HEK293 (cell line): ENCODE data around the gene PPP1R14C.

ENCODE experiments used
- FEZF1 ChIP-seq: fragments of 450-650 bp; formaldehyde crosslinking; IDR thresholded peaks from 2 replicates; pipeline ENCODE4 v1.5.1; 2016; ENCODE audit warnings: missing biosample characterization, missing genetic modification characterization
- KLF16 ChIP-seq: fragments of 450-650 bp; formaldehyde crosslinking; IDR thresholded peaks from 2 replicates; pipeline ENCODE4 v1.5.1; 2017; ENCODE audit warnings: missing biosample characterization, missing genetic modification characterization
- KLF7 ChIP-seq: fragments of 450-650 bp; formaldehyde crosslinking; IDR thresholded peaks from 2 replicates; pipeline ENCODE4 v1.5.1; 2016; ENCODE audit warnings: missing biosample characterization, missing genetic modification characterization, borderline replicate concordance
- MYNN ChIP-seq: fragments of 450-650 bp; formaldehyde crosslinking; IDR thresholded peaks from 2 replicates; pipeline ENCODE4 v1.5.1; 2016; ENCODE audit warnings: missing biosample characterization, missing genetic modification characterization, borderline replicate concordance
- OSR2 ChIP-seq: fragments of 450-650 bp; formaldehyde crosslinking; IDR thresholded peaks from 2 replicates; pipeline ENCODE4 v1.5.1; 2016; ENCODE audit warnings: missing biosample characterization, missing genetic modification characterization
- PATZ1 ChIP-seq: fragments of 450-650 bp; formaldehyde crosslinking; IDR thresholded peaks from 2 replicates; pipeline ENCODE4 v1.5.1; 2016; ENCODE audit warnings: missing biosample characterization, missing genetic modification characterization
- SP7 ChIP-seq: fragments of 450-650 bp; formaldehyde crosslinking; IDR thresholded peaks from 2 replicates; pipeline ENCODE4 v1.5.1; 2016; ENCODE audit warnings: missing biosample characterization, missing genetic modification characterization
- TRIM28 ChIP-seq: IDR thresholded peaks from 2 replicates; pipeline ENCODE4 v1.6.1; 2011; ENCODE audit warnings: low read length, control low read depth, borderline replicate concordance
- YY1 ChIP-seq: fragments of 450-650 bp; formaldehyde crosslinking; IDR thresholded peaks from 2 replicates; pipeline ENCODE4 v1.5.1; 2018; ENCODE audit warnings: missing biosample characterization, missing genetic modification characterization
- ZBTB17 ChIP-seq: fragments of 450-650 bp; formaldehyde crosslinking; IDR thresholded peaks from 2 replicates; pipeline ENCODE4 v1.5.1; 2016; ENCODE audit warnings: missing biosample characterization, missing genetic modification characterization
- ZBTB20 ChIP-seq: fragments of 450-650 bp; formaldehyde crosslinking; IDR thresholded peaks from 2 replicates; pipeline ENCODE4 v1.5.1; 2016; ENCODE audit warnings: missing biosample characterization, missing genetic modification characterization
- ZNF10 ChIP-seq: fragments of 450-650 bp; formaldehyde crosslinking; IDR thresholded peaks from 2 replicates; pipeline ENCODE4 v1.5.1; 2017; ENCODE audit warnings: missing biosample characterization, missing genetic modification characterization
- ZNF266 ChIP-seq: fragments of 450-650 bp; formaldehyde crosslinking; IDR thresholded peaks from 2 replicates; pipeline ENCODE4 v1.5.1; 2016; ENCODE audit warnings: missing biosample characterization, missing genetic modification characterization, low read depth
- ZNF354C ChIP-seq: fragments of 450-650 bp; formaldehyde crosslinking; IDR thresholded peaks from 2 replicates; pipeline ENCODE4 v1.5.1; 2016; ENCODE audit warnings: missing biosample characterization, missing genetic modification characterization, low read depth, borderline replicate concordance
- ZNF366 ChIP-seq: fragments of 450-650 bp; formaldehyde crosslinking; conservative IDR thresholded peaks from 2 replicates; pipeline ENCODE4 v1.5.1; 2016; ENCODE audit warnings: missing biosample characterization, missing genetic modification characterization
- ZNF37A ChIP-seq: fragments of 450-650 bp; IDR thresholded peaks from 2 replicates; pipeline ENCODE4 v1.5.1; 2018; ENCODE audit warnings: missing biosample characterization, missing genetic modification characterization
- ZNF391 ChIP-seq: fragments of 450-650 bp; formaldehyde crosslinking; IDR thresholded peaks from 2 replicates; pipeline ENCODE4 v1.5.1; 2016; ENCODE audit warnings: low read depth, missing biosample characterization, missing genetic modification characterization, borderline replicate concordance
- ZNF571 ChIP-seq: fragments of 450-650 bp; formaldehyde crosslinking; IDR thresholded peaks from 2 replicates; pipeline ENCODE4 v1.5.0; 2017; ENCODE audit warnings: missing biosample characterization, missing genetic modification characterization
- ZNF639 ChIP-seq: fragments of 450-650 bp; formaldehyde crosslinking; IDR thresholded peaks from 2 replicates; pipeline ENCODE4 v1.5.1; 2016; ENCODE audit warnings: missing biosample characterization, missing genetic modification characterization
- ZNF658 ChIP-seq: fragments of 450-650 bp; formaldehyde crosslinking; IDR thresholded peaks from 2 replicates; pipeline ENCODE4; 2016; ENCODE audit warnings: missing biosample characterization, missing genetic modification characterization
- ZNF707 ChIP-seq: fragments of 450-650 bp; formaldehyde crosslinking; IDR thresholded peaks from 2 replicates; pipeline ENCODE4 v1.5.1; 2016; ENCODE audit warnings: missing biosample characterization, missing genetic modification characterization
- ZNF791 ChIP-seq: fragments of 450-650 bp; formaldehyde crosslinking; IDR thresholded peaks from 2 replicates; pipeline ENCODE4 v1.5.1; 2016; ENCODE audit warnings: missing biosample characterization, missing genetic modification characterization
- TF ChIP-seq, protein P1 (sequence below): fragments of 450-650 bp; formaldehyde crosslinking; IDR thresholded peaks from 2 replicates; pipeline ENCODE4 v1.5.1; 2016; ENCODE audit warnings: missing biosample characterization, missing genetic modification characterization, borderline replicate concordance
- TF ChIP-seq, protein P2 (sequence below): fragments of 450-650 bp; formaldehyde crosslinking; conservative IDR thresholded peaks from 2 replicates; pipeline ENCODE4 v1.5.1; 2016; ENCODE audit warnings: low read depth, missing biosample characterization, missing genetic modification characterization
- TF ChIP-seq, protein P3 (sequence below): fragments of 450-650 bp; formaldehyde crosslinking; IDR thresholded peaks from 2 replicates; pipeline ENCODE4 v1.5.1; 2017; ENCODE audit warnings: missing biosample characterization, missing genetic modification characterization
- TF ChIP-seq, protein P4 (sequence below): fragments of 450-650 bp; formaldehyde crosslinking; IDR thresholded peaks from 2 replicates; pipeline ENCODE4 v1.5.1; 2016; ENCODE audit warnings: missing biosample characterization, missing genetic modification characterization

Gene PPP1R14C

DNA sequence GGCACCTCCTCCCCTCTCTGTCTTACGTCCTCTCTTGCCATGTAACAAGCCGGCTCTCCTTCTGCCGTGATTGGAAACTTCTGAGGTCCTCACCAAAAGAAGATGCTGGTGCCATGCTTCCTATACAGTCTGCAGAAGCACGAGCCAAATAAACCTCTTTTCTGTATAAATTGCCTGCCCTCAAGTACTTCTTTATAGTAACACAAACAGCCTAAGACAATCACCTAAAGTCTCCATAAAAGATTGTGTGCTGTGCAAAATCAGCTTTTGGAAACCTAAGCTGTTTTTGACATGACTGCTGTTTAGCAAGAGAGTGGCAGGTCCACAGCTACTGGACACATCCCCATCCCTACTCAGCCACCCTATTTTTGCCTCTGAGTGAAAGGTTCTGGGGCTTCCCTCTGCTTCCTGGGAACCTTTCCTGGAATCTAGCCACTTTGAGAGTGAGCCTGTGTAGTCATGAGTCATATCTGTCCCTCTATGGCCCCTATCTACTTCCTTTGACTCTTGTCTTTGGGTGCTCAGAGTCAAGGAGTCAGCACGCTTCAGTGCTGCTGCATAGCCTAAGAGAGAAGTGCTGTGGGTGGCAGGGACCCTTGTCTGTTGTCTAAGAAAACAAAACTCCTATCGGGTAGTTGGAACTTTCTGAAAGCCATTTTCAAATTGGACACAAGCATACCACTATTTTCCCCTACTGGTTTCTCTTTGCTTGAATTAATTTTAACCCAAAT is 110.0 kb downstream of the PPP1R14C start (continued):
- TF ChIP-seq, protein P1, sequence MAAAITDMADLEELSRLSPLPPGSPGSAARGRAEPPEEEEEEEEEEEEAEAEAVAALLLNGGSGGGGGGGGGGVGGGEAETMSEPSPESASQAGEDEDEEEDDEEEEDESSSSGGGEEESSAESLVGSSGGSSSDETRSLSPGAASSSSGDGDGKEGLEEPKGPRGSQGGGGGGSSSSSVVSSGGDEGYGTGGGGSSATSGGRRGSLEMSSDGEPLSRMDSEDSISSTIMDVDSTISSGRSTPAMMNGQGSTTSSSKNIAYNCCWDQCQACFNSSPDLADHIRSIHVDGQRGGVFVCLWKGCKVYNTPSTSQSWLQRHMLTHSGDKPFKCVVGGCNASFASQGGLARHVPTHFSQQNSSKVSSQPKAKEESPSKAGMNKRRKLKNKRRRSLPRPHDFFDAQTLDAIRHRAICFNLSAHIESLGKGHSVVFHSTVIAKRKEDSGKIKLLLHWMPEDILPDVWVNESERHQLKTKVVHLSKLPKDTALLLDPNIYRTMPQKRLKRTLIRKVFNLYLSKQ (tag by site-specific recombination), result no peak
- TF ChIP-seq, protein P2, sequence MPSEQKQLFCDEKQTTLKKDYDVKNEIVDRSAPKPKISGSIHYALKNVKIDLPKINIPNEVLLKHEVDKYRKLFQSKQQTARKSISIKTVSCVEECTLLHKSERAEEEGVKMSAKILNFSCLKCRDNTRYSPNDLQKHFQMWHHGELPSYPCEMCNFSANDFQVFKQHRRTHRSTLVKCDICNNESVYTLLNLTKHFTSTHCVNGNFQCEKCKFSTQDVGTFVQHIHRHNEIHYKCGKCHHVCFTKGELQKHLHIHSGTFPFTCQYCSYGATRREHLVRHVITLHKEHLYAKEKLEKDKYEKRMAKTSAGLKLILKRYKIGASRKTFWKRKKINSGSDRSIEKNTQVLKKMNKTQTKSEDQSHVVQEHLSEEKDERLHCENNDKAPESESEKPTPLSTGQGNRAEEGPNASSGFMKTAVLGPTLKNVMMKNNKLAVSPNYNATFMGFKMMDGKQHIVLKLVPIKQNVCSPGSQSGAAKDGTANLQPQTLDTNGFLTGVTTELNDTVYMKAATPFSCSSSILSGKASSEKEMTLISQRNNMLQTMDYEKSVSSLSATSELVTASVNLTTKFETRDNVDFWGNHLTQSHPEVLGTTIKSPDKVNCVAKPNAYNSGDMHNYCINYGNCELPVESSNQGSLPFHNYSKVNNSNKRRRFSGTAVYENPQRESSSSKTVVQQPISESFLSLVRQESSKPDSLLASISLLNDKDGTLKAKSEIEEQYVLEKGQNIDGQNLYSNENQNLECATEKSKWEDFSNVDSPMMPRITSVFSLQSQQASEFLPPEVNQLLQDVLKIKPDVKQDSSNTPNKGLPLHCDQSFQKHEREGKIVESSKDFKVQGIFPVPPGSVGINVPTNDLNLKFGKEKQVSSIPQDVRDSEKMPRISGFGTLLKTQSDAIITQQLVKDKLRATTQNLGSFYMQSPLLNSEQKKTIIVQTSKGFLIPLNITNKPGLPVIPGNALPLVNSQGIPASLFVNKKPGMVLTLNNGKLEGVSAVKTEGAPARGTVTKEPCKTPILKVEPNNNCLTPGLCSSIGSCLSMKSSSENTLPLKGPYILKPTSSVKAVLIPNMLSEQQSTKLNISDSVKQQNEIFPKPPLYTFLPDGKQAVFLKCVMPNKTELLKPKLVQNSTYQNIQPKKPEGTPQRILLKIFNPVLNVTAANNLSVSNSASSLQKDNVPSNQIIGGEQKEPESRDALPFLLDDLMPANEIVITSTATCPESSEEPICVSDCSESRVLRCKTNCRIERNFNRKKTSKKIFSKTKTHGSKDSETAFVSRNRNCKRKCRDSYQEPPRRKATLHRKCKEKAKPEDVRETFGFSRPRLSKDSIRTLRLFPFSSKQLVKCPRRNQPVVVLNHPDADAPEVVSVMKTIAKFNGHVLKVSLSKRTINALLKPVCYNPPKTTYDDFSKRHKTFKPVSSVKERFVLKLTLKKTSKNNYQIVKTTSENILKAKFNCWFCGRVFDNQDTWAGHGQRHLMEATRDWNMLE, result no peak
- TF ChIP-seq ZNF707 (no peak), ZNF391 (tag by site-specific recombination) (no peak), ZBTB20 (tag by site-specific recombination) (no peak), ZNF266 (tag by site-specific recombination) (no peak), ZNF10 (tag by site-specific recombination) (no peak), KLF16 (tag by site-specific recombination) (no peak), PATZ1 (tag by site-specific recombination) (no peak), ZNF37A (tag by site-specific recombination) (no peak), YY1 (tag by site-specific recombination) (no peak), ZBTB17 (tag by site-specific recombination) (no peak), OSR2 (tag by site-specific recombination) (peak; percentile 35; the same call in 1 of the 2 replicates), ZNF354C (tag by site-specific recombination) (no peak), ZNF639 (tag by site-specific recombination) (no peak), ZNF658 (tag by site-specific recombination) (no peak), ZNF571 (tag by site-specific recombination) (no peak), ZNF791 (tag by site-specific recombination) (no peak), ZNF366 (tag by site-specific recombination) (peak; percentile 47; the same call in 1 of the 2 replicates), FEZF1 (tag by site-specific recombination) (no peak), TRIM28 (peak; percentile 54; the same call in 1 of the 2 replicates), MYNN (no peak), SP7 (tag by site-specific recombination) (no peak), KLF7 (tag by site-specific recombination) (no peak)
- TF ChIP-seq, protein P3, sequence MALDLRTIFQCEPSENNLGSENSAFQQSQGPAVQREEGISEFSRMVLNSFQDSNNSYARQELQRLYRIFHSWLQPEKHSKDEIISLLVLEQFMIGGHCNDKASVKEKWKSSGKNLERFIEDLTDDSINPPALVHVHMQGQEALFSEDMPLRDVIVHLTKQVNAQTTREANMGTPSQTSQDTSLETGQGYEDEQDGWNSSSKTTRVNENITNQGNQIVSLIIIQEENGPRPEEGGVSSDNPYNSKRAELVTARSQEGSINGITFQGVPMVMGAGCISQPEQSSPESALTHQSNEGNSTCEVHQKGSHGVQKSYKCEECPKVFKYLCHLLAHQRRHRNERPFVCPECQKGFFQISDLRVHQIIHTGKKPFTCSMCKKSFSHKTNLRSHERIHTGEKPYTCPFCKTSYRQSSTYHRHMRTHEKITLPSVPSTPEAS (tag by site-specific recombination), result no peak
- TF ChIP-seq, protein P4, sequence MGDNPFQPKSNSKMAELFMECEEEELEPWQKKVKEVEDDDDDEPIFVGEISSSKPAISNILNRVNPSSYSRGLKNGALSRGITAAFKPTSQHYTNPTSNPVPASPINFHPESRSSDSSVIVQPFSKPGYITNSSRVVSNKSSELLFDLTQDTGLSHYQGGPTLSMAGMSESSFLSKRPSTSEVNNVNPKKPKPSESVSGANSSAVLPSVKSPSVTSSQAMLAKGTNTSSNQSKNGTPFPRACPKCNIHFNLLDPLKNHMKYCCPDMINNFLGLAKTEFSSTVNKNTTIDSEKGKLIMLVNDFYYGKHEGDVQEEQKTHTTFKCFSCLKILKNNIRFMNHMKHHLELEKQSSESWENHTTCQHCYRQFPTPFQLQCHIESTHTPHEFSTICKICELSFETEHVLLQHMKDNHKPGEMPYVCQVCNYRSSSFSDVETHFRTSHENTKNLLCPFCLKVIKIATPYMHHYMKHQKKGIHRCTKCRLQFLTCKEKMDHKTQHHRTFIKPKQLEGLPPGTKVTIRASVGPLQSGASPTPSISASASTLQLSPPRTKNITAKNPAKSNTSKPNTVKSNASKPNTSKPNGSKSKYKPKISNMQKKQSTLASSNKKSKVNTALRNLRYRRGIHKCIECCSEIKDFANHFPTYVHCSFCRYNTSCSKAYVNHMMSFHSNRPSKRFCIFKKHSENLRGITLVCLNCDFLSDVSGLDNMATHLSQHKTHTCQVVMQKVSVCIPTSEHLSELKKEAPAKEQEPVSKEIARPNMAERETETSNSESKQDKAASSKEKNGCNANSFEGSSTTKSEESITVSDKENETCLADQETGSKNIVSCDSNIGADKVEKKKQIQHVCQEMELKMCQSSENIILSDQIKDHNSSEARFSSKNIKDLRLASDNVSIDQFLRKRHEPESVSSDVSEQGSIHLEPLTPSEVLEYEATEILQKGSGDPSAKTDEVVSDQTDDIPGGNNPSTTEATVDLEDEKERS (tag by site-specific recombination), result no peak
